ENCODE data around the gene EBF4. TPM values are rescaled to one million over a fixed set of nuclear protein-coding genes. Genes with fewer than 3 reads are reported as not detected.
"Not testable (repeated sequence)": the region's sequence is repeated elsewhere in the genome, so short reads cannot be mapped to it uniquely, and the experiment has no call there.

EBF4 gene
- polyA plus RNA-seq, 1 donor, result 6.9 TPM

GRCh38 chr20:2797136-2797983, 104.8 kb downstream of the EBF4 start:
- DNase-seq, result no peak

- no peak for DNase-seq
Measured at GRCh38 chr20:2798095-2798805, 105.7 kb downstream of the EBF4 start.

- DNase-seq, result no peak
Measured at GRCh38 chr20:2798814-2799213, 106.2 kb downstream of the EBF4 start.

GRCh38 chr20:2799271-2799670, 106.7 kb downstream of the EBF4 start:
- DNase-seq, result no peak

- peak; percentile 37 for DNase-seq
Measured at GRCh38 chr20:2799688-2800520, 107.3 kb downstream of the EBF4 start.

- DNase-seq, result peak; percentile 55
Measured at GRCh38 chr20:2800521-2801285, 108.1 kb downstream of the EBF4 start, which contains the start of gene CPXM1. Gene CPXM1, minus strand, starts transcription at chr20:2800627. Its CDS starts 55 bp downstream, at chr20:2800572.

- DNase-seq, result no peak
Measured at GRCh38 chr20:2801286-2801728, 108.7 kb downstream of the EBF4 start.

- DNase-seq, result no peak
Measured at GRCh38 chr20:2804041-2804828, 111.7 kb downstream of the EBF4 start.

- no peak for DNase-seq
Measured at GRCh38 chr20:2804852-2805688, 112.5 kb downstream of the EBF4 start.

- DNase-seq, result no peak
Measured at GRCh38 chr20:2805689-2806350, 113.2 kb downstream of the EBF4 start.

- no peak for DNase-seq
Measured at GRCh38 chr20:2806351-2806701, 113.7 kb downstream of the EBF4 start.

GRCh38 chr20:2807019-2807418, 114.4 kb downstream of the EBF4 start:
- DNase-seq, result no peak

- DNase-seq, result not testable (repeated sequence)
Measured at GRCh38 chr20:2807929-2808328, 115.3 kb downstream of the EBF4 start.

GRCh38 chr20:2809690-2810089, 117.1 kb downstream of the EBF4 start:
- no peak for DNase-seq

Other genes with a start within 250 kb of the EBF4 start
- gene SNRPB, start 222.0 kb upstream of the EBF4 start, polyA plus RNA-seq (ENCODE audit: insufficient read length), result 94.4 TPM
- 8.4 TPM for gene ZNF343, start 183.9 kb upstream of the EBF4 start, polyA plus RNA-seq (ENCODE audit: insufficient read length)
- gene TMC2, start 156.2 kb upstream of the EBF4 start, polyA plus RNA-seq (ENCODE audit: insufficient read length), result 0.13 TPM
- gene NOP56, start 40.1 kb upstream of the EBF4 start, polyA plus RNA-seq (ENCODE audit: insufficient read length), result 161 TPM
- gene IDH3B, start 28.6 kb upstream of the EBF4 start, polyA plus RNA-seq (ENCODE audit: insufficient read length), result 105 TPM
- gene CPXM1, start 107.8 kb downstream of the EBF4 start, polyA plus RNA-seq (ENCODE audit: insufficient read length), result 46.8 TPM
- gene C20orf141, start 122.2 kb downstream of the EBF4 start, polyA plus RNA-seq (ENCODE audit: insufficient read length), result not detected
- not detected for gene TMEM239, start 123.6 kb downstream of the EBF4 start, polyA plus RNA-seq (ENCODE audit: insufficient read length)
- gene PCED1A, start 147.9 kb downstream of the EBF4 start, polyA plus RNA-seq (ENCODE audit: insufficient read length), result 31.9 TPM
- gene VPS16, start 148.0 kb downstream of the EBF4 start, polyA plus RNA-seq (ENCODE audit: insufficient read length), result 24.7 TPM
- gene PTPRA, start 180.7 kb downstream of the EBF4 start, polyA plus RNA-seq (ENCODE audit: insufficient read length), result 41.9 TPM

All from hindlimb muscle (tissue), 1 donor.